ENCODE results near the gene ATG16L2.

DNA sequence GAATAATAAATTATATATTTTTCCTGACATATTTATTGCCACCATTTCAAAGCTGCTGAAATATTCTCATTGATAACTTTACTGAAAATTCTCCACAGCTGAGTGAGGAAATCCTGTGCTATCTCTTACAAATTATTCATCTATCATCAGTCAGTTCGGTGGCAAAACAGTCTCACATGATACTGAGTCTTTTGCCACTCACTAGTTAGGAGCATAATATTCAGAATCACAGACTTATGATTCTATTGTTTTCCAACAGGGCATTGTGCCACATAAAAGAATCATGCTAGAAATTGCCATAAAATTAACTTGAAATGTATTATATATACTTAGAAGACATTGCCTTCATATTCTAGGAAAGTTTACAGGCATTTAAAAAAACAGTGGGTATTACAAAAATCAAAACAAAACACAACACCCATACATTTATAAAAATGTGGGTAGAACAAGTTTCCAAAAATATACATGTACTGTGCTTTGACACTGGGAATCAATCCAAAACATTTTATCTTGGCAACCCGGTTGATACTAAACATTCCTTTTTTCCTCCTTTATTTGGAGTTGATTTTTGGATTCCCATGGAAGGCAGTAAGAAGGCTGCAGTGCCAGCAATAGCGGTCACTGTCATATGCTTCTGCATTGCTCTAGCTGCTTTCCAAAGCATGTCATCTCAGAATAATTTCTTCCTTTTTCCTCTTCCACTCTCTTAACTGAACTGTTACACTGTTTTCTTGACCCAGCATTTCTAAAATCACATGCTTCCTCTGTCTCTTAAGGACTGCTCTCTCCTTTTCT, 42.5 kb downstream of the ATG16L2 start:
- no peak for TF ChIP-seq POLR2A (IDR thresholded peaks at IDR 0.05)
- TF ChIP-seq, protein P1, sequence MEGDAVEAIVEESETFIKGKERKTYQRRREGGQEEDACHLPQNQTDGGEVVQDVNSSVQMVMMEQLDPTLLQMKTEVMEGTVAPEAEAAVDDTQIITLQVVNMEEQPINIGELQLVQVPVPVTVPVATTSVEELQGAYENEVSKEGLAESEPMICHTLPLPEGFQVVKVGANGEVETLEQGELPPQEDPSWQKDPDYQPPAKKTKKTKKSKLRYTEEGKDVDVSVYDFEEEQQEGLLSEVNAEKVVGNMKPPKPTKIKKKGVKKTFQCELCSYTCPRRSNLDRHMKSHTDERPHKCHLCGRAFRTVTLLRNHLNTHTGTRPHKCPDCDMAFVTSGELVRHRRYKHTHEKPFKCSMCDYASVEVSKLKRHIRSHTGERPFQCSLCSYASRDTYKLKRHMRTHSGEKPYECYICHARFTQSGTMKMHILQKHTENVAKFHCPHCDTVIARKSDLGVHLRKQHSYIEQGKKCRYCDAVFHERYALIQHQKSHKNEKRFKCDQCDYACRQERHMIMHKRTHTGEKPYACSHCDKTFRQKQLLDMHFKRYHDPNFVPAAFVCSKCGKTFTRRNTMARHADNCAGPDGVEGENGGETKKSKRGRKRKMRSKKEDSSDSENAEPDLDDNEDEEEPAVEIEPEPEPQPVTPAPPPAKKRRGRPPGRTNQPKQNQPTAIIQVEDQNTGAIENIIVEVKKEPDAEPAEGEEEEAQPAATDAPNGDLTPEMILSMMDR (IDR thresholded peaks at IDR 0.05): peak in 1 of 6 experiments; percentile 7

Data from thyroid gland (tissue), 4 donors.